IMR-90 (cell line): ENCODE measurements around the gene DNASE2B. TPM values are rescaled to one million over a fixed set of nuclear protein-coding genes. Genes with fewer than 3 reads are reported as not detected.

Source experiments
- ATAC-seq: fragments of 200-7000 bp; cut with Tn5 transposase; 2 replicates; pipeline ENCODE4 v1.9.1; 2020; ENCODE audit warnings: low read depth, mild to moderate bottlenecking, moderate library complexity
- BruUV-seq: library from RNA; stranded (reverse); fragments of 400-500 nt; replicated peaks from 2 replicates; lab custom pipeline; 2021; lab: Mats Ljungman, UMichigan
- CTCF ChIA-PET: fragments of 300-600 bp; formaldehyde crosslinking; extraction: SDS; loops from one replicate; lab custom pipeline; 2021; ENCODE audit warnings: antibody characterized with exemption; lab: Yijun Ruan, JAX
- POLR2A ChIA-PET: fragments of 300-600 bp; sonication (Branson Sonifier 250); formaldehyde crosslinking; loops from one replicate; lab custom pipeline; 2022; ENCODE audit warnings: antibody characterized with exemption; ENCODE audit not compliant: unreplicated experiment; lab: Charles Lee
- DNase-seq: peaks from one replicate; pipeline ENCODE4 v3.0.0; 2013
- H2AFZ ChIP-seq: replicated peaks from 2 replicates; pipeline ENCODE3; 2013; ENCODE audit warnings: low read length, mild to moderate bottlenecking; ENCODE audit not compliant: poor library complexity
- H2AK5ac ChIP-seq: 2 replicates; pipeline ENCODE4 v1.6.1; 2013; ENCODE audit warnings: low read depth, low read length, inconsistent platforms
- H2AK9ac ChIP-seq: replicated peaks from 2 replicates; pipeline ENCODE3; 2013; ENCODE audit warnings: mild to moderate bottlenecking, low read depth, low read length, moderate library complexity; ENCODE audit not compliant: poor library complexity
- H2BK120ac ChIP-seq: 2 replicates; pipeline ENCODE4 v1.6.1; 2013; ENCODE audit warnings: low read depth, low read length, inconsistent platforms
- H2BK15ac ChIP-seq: 3 replicates; pipeline ENCODE4 v1.6.1; 2013; ENCODE audit warnings: low read depth, low read length, inconsistent platforms
- H2BK20ac ChIP-seq: 2 replicates; pipeline ENCODE4 v1.6.1; 2013; ENCODE audit warnings: low read depth, mild to moderate bottlenecking, inconsistent platforms, low read length, moderate library complexity
- H2BK5ac ChIP-seq: 2 replicates; pipeline ENCODE4 v1.6.1; 2013; ENCODE audit warnings: mild to moderate bottlenecking, low read depth, low read length, inconsistent platforms; ENCODE audit not compliant: poor library complexity, severe bottlenecking
- H3K14ac ChIP-seq: replicated peaks from 2 replicates; pipeline ENCODE4 v1.6.1; 2013; ENCODE audit warnings: low read depth, low read length, inconsistent platforms
- H3K18ac ChIP-seq: 2 replicates; pipeline ENCODE4 v1.6.1; 2013; ENCODE audit warnings: low read depth, low read length, control low read depth
- H3K23ac ChIP-seq: 2 replicates; pipeline ENCODE4 v1.6.1; 2013; ENCODE audit warnings: low read depth, low read length, inconsistent platforms
- H3K27ac ChIP-seq: 2 replicates; pipeline ENCODE4 v1.5.1; 2013; ENCODE audit warnings: mild to moderate bottlenecking, control low read depth, low read length; ENCODE audit not compliant: insufficient read depth
- H3K27me3 ChIP-seq: 2 replicates; pipeline ENCODE4 v1.6.1; 2013; ENCODE audit warnings: low read length; ENCODE audit not compliant: control insufficient read depth, insufficient read depth
- H3K36me3 ChIP-seq: 2 replicates; pipeline ENCODE4 v1.6.1; 2013; ENCODE audit warnings: low read length, mixed read lengths; ENCODE audit not compliant: control insufficient read depth, insufficient read depth
- H3K4ac ChIP-seq: 2 replicates; pipeline ENCODE4 v1.6.1; 2013; ENCODE audit warnings: low read depth, low read length, inconsistent platforms
- H3K4me1 ChIP-seq: 2 replicates; pipeline ENCODE4 v1.6.1; 2013; ENCODE audit warnings: low read length, mixed read lengths; ENCODE audit not compliant: control insufficient read depth, insufficient read depth
- H3K4me2 ChIP-seq: 2 replicates; pipeline ENCODE4 v1.6.1; 2013; ENCODE audit warnings: low read depth, mild to moderate bottlenecking, control low read depth, low read length, moderate library complexity
- H3K4me3 ChIP-seq: 2 replicates; pipeline ENCODE4 v1.5.1; 2013; ENCODE audit warnings: low read depth, mild to moderate bottlenecking, control low read depth, low read length, moderate library complexity; ENCODE audit not compliant: insufficient read depth
- H3K56ac ChIP-seq: 2 replicates; pipeline ENCODE4 v1.6.1; 2013; ENCODE audit warnings: low read length, inconsistent platforms; ENCODE audit not compliant: insufficient read depth; ENCODE audit errors: extremely low read depth
- H3K79me1 ChIP-seq, 2 experiments: 2 replicates each; pipeline ENCODE4 v1.6.1; 2013; ENCODE audit warnings: low read length in 2 of 2, inconsistent platforms in 1 of 2, low read depth in 1 of 2
- H3K9ac ChIP-seq: 2 replicates; pipeline ENCODE4 v1.6.1; 2013; ENCODE audit warnings: low read depth, low read length, control low read depth
- H3K9me1 ChIP-seq: 2 replicates; pipeline ENCODE4 v1.6.1; 2013; ENCODE audit warnings: low read length, inconsistent platforms; ENCODE audit not compliant: insufficient read depth
- H3K9me3 ChIP-seq: 2 replicates; pipeline ENCODE4 v1.6.1; 2013; ENCODE audit warnings: low read length; ENCODE audit not compliant: control insufficient read depth, insufficient read depth
- H4K20me1 ChIP-seq: 2 replicates; pipeline ENCODE4 v1.6.1; 2013; ENCODE audit warnings: low read length, inconsistent platforms; ENCODE audit not compliant: insufficient read depth
- H4K5ac ChIP-seq: 2 replicates; pipeline ENCODE4 v1.6.1; 2013; ENCODE audit warnings: mild to moderate bottlenecking, low read depth, low read length, control low read depth
- H4K8ac ChIP-seq, 2 experiments: 2 replicates each; pipeline ENCODE4 v1.6.1; 2013; ENCODE audit warnings: low read depth in 2 of 2, low read length in 2 of 2, control low read depth in 1 of 2, inconsistent platforms in 1 of 2
- H4K91ac ChIP-seq: 2 replicates; pipeline ENCODE4 v1.6.1; 2013; ENCODE audit warnings: low read depth, low read length, inconsistent platforms; ENCODE audit not compliant: insufficient read depth
- CEBPB ChIP-seq: IDR thresholded peaks from 2 replicates; pipeline ENCODE4 v1.6.1; 2012; ENCODE audit warnings: low read depth, low read length, improper control_type of control experiment
- ELK1 ChIP-seq: fragments of 150-350 bp; IDR thresholded peaks from 2 replicates; pipeline ENCODE4 v1.6.1; 2016; ENCODE audit warnings: low read depth, mild to moderate bottlenecking, low read length, moderate library complexity, borderline replicate concordance
- POLR2A ChIP-seq: IDR thresholded peaks from 2 replicates; pipeline ENCODE4 v1.6.1; 2012; ENCODE audit warnings: mild to moderate bottlenecking, low read depth, low read length
- whole genome bisulfite sequencing, 2 experiments: methylation state at CpG; one replicate each; pipeline versions ENCODE4 v1.1.5 to v1.1.7; 2013; ENCODE audit warnings: missing lambda C conversion rate in 2 of 2; ENCODE audit not compliant: insufficient read length in 1 of 2; ENCODE audit errors: extremely low coverage in 2 of 2; 5-methylcytosine and 5-hydroxymethylcytosine counted together
- dilution Hi-C: fragments of 300-500 bp; cut with HindIII; formaldehyde crosslinking; loops from one replicate; pipeline ENCODE4 v1.14.3; 2018; ENCODE audit warnings: low sequenced_read_pairs; ENCODE audit not compliant: unreplicated experiment
- in situ Hi-C: fragments of 300-500 bp; cut with MboI; formaldehyde crosslinking; loops from 3 replicates; pipeline ENCODE4 v1.14.3; 2019; ENCODE audit warnings: low sequenced_read_pairs, inconsistent platforms, mixed read lengths
- intact Hi-C: fragments of 100-400 bp; cut with micrococcal nuclease; formaldehyde crosslinking; loops from 2 replicates; pipeline ENCODE4 v1.10.0; 2022
- polyA plus RNA-seq, 3 experiments: library from polyadenylated mRNA; depleted of rRNA; stranded (reverse); fragments of >200 nt; gene quantifications; 2 replicates each; pipeline ENCODE4 v1.2.3, GENCODE V29; 2012; ENCODE audit warnings: low replicate concordance in 1 of 3
- total RNA-seq: library from RNA; depleted of rRNA; stranded (reverse); fragments of >200 nt; gene quantifications from 2 replicates; pipeline ENCODE4 v1.2.3, GENCODE V29; 2012

The DNASE2B gene
- total and polyA plus RNA-seq, 2 of the 4 experiments (the other 2 are of a cell fraction): not detected

- Histone ChIP-seq H4K20me1 (no peaks in the 10 kb centered on the region), H3K79me1 (no peaks in the 10 kb centered on the region), H4K91ac (no peak overlapping the region), H2AK9ac (no peak overlapping the region), H2AFZ (no peak overlapping the region), H3K27ac (no peak overlapping the region), H3K4me1 (no peaks in the 10 kb centered on the region; the same call in 1 of the 2 replicates), H3K9me3 (peaks cover 2% of the 10 kb centered on the region), H3K27me3 (no peaks in the 10 kb centered on the region), H3K14ac (no peak overlapping the region), H4K8ac (0 out of 4 replicates have a peak overlapping the region, but pooled peaks of 1 of the 2 experiments have one; percentile 11), H4K5ac (peak overlapping the region; percentile 44; the same call in 1 of the 2 replicates), H3K9me1 (no peaks in the 10 kb centered on the region), H3K9ac (no peak overlapping the region), H3K4me3 (no peak overlapping the region), H3K36me3 (no peaks in the 10 kb centered on the region), H2BK20ac (no peak overlapping the region), H2BK120ac (peak overlapping the region; percentile 13; the same call in 1 of the 2 replicates), H3K56ac (no peak overlapping the region), H2BK5ac (peak overlapping the region; percentile 31), H2AK5ac (no peak overlapping the region), H2BK15ac (no peak overlapping the region), H3K4ac (no peak overlapping the region), H3K4me2 (no peak overlapping the region; the same call in 1 of the 2 replicates), H3K23ac (no peak overlapping the region), H3K18ac (no peak overlapping the region)
- in situ Hi-C loops: loop anchor here (5.0 to 25.0 kb wide), 3 partner anchors 287 to 509 kb away; no protein-coding TSS in a partner anchor
- POLR2A ChIA-PET: no interaction called here
- DNase-seq: no peak
- dilution Hi-C loops: loop anchor here (25.0 kb wide), 1 partner anchor 297 kb away; the partner anchor contains the start of gene PRKACB
- intact Hi-C loops: loop anchor here (5.0 kb wide), 3 partner anchors 57 to 357 kb away; no protein-coding TSS in a partner anchor
- CTCF ChIA-PET: interaction anchor here (0.9 to 1.4 kb wide), 3 partner anchors 182 to 293 kb away, joined by 3 to 5 read pairs (median 4); no protein-coding TSS in a partner anchor
- ATAC-seq: no peak; the same call in 1 of the 2 replicates
- WGBS, 2 experiments: no CpG with 5 or more reads among the region's 6 CpGs
- TF ChIP-seq POLR2A (no peak), ELK1 (no peak), CEBPB (no peak)
- no TSS peak for BruUV-seq
Measured at GRCh38 chr1:84434081-84434769, 35.9 kb downstream of the DNASE2B start.
